Neuronal stem cell (in vitro differentiated cells): Measurements from ENCODE around the gene PKP4.

Experiments
- DNase-seq: peaks from one replicate; pipeline ENCODE4 v3.0.0-alpha.2; 2013; ENCODE audit warnings: low spot score
- H2AFZ ChIP-seq: one replicate; pipeline ENCODE4 v1.6.1; 2013; ENCODE audit warnings: mild to moderate bottlenecking, low read length, inconsistent platforms
- H2AK5ac ChIP-seq: 2 replicates; pipeline ENCODE4 v1.6.1; 2013; ENCODE audit warnings: low read depth, mild to moderate bottlenecking, inconsistent platforms, low read length, moderate library complexity, mixed read lengths
- H2BK120ac ChIP-seq: 2 replicates; pipeline ENCODE4 v1.6.1; 2013; ENCODE audit warnings: low read depth, mild to moderate bottlenecking, inconsistent platforms, low read length, moderate library complexity, mixed read lengths
- H2BK12ac ChIP-seq: one replicate; pipeline ENCODE4 v1.6.1; 2013; ENCODE audit warnings: low read length, inconsistent platforms
- H2BK15ac ChIP-seq: 2 replicates; pipeline ENCODE4 v1.6.1; 2013; ENCODE audit warnings: mild to moderate bottlenecking, low read length, inconsistent platforms, mixed read lengths
- H2BK5ac ChIP-seq: one replicate; pipeline ENCODE4 v1.6.1; 2013; ENCODE audit warnings: inconsistent platforms, mild to moderate bottlenecking, low read length, moderate library complexity
- H3K14ac ChIP-seq: one replicate; pipeline ENCODE4 v1.6.1; 2013; ENCODE audit warnings: low read length, inconsistent platforms
- H3K18ac ChIP-seq: 2 replicates; pipeline ENCODE4 v1.6.1; 2013; ENCODE audit warnings: low read length, inconsistent platforms
- H3K23ac ChIP-seq: 2 replicates; pipeline ENCODE4 v1.6.1; 2013; ENCODE audit warnings: low read depth, mild to moderate bottlenecking, mixed read lengths, low read length, inconsistent platforms; ENCODE audit not compliant: poor library complexity
- H3K27ac ChIP-seq: replicated peaks from 3 replicates; pipeline ENCODE4 v1.5.1; 2013; ENCODE audit warnings: low read length, inconsistent platforms
- H3K27me3 ChIP-seq, 3 experiments: 2 replicates each; pipeline ENCODE4 v1.6.1; 2013; ENCODE audit warnings: low read length in 3 of 3, mild to moderate bottlenecking in 2 of 3, inconsistent platforms in 1 of 3, low read depth in 1 of 3, mixed read lengths in 1 of 3, moderate library complexity in 1 of 3; ENCODE audit not compliant: control insufficient read depth in 3 of 3, insufficient read depth in 3 of 3
- H3K36me3 ChIP-seq, 2 donors: replicated peaks in 1 of 2; 2 replicates each; pipeline ENCODE4 v1.6.1; 2013; ENCODE audit warnings: low read length in 2 of 2; ENCODE audit not compliant: control insufficient read depth in 2 of 2, insufficient read depth in 2 of 2
- H3K4ac ChIP-seq: 2 replicates; pipeline ENCODE4 v1.6.1; 2013; ENCODE audit warnings: inconsistent platforms, mild to moderate bottlenecking, low read length, moderate library complexity
- H3K4me1 ChIP-seq, 2 donors: 1 replicate in 1 of 2; 2 replicates in 1 of 2; pipeline ENCODE4 v1.6.1; 2013; ENCODE audit warnings: low read length in 2 of 2, low read depth in 1 of 2; ENCODE audit not compliant: control insufficient read depth in 2 of 2, insufficient read depth in 1 of 2
- H3K4me2 ChIP-seq: one replicate; pipeline ENCODE4 v1.6.1; 2013; ENCODE audit warnings: mild to moderate bottlenecking, low read length, inconsistent platforms; ENCODE audit not compliant: insufficient read depth, poor library complexity, severe bottlenecking
- H3K4me3 ChIP-seq, 2 donors: 2 replicates each; pipeline ENCODE4 v1.5.1; 2013; ENCODE audit warnings: low read length in 2 of 2, mild to moderate bottlenecking in 2 of 2, inconsistent platforms in 1 of 2, moderate library complexity in 1 of 2
- H3K79me1 ChIP-seq: one replicate; pipeline ENCODE4 v1.6.1; 2013; ENCODE audit warnings: low read depth, mild to moderate bottlenecking, inconsistent platforms, low read length, moderate library complexity
- H3K9ac ChIP-seq: one replicate; pipeline ENCODE4 v1.6.1; 2013; ENCODE audit warnings: mild to moderate bottlenecking, low read depth, low read length, inconsistent platforms; ENCODE audit not compliant: poor library complexity
- H3K9me3 ChIP-seq, 2 donors: replicated peaks in 1 of 2; 2 replicates each; pipeline versions ENCODE3 to v1.6.1; 2013; ENCODE audit warnings: low read length in 2 of 2, mild to moderate bottlenecking in 2 of 2, inconsistent platforms in 1 of 2, low read depth in 1 of 2, mixed read lengths in 1 of 2, moderate library complexity in 1 of 2; ENCODE audit not compliant: control insufficient read depth in 2 of 2, insufficient read depth in 1 of 2
- H4K8ac ChIP-seq: one replicate; pipeline ENCODE4 v1.6.1; 2013; ENCODE audit warnings: low read depth, mild to moderate bottlenecking, inconsistent platforms, low read length, moderate library complexity
- H4K91ac ChIP-seq: one replicate; pipeline ENCODE4 v1.6.1; 2013; ENCODE audit warnings: low read length, low read depth, mild to moderate bottlenecking, inconsistent platforms; ENCODE audit not compliant: poor library complexity
- WGBS, 2 donors: extraction: QIAGEN DNeasy Blood & Tissue Kit; methylation state at CpG; one replicate each; pipeline ENCODE4 v1.1.7; 2013; ENCODE audit warnings: missing lambda C conversion rate in 2 of 2, mixed read lengths in 1 of 2; ENCODE audit not compliant: insufficient read length in 2 of 2, insufficient replicate concordance in 1 of 2; ENCODE audit errors: extremely low coverage in 2 of 2; 5-methylcytosine and 5-hydroxymethylcytosine counted together

Gene PKP4

GRCh38 chr2:158457092-158457825 lies 507 bp downstream of the PKP4 start:
- Histone ChIP-seq H3K4ac (no peak overlapping the region), H3K18ac (peak overlapping the region; percentile 99)
- no CpG with 5 or more reads among the region's 84 CpGs for WGBS, 2 donors

GRCh38 chr2:158457826-158458616 lies 1.3 kb downstream of the PKP4 start:
- H2BK120ac ChIP-seq: peak overlapping the region; percentile 96
- DNase-seq: peak; percentile 83
- peak overlapping the region; percentile 52 for H4K8ac ChIP-seq
- H3K18ac ChIP-seq: peak overlapping the region; percentile 99
- peak overlapping the region; percentile 97 for H3K27ac ChIP-seq
- peak overlapping the region; percentile 99 for H2AFZ ChIP-seq
- H2BK15ac ChIP-seq: peak overlapping the region; percentile 96
- H3K9ac ChIP-seq: peak overlapping the region; percentile 94
- H2BK5ac ChIP-seq: peak overlapping the region; percentile 99
- H4K91ac ChIP-seq: no peak overlapping the region
- H3K4me2 ChIP-seq: peak overlapping the region; percentile 63
- H3K14ac ChIP-seq: peak overlapping the region; percentile 49
- peak overlapping the region; percentile 85 to 96 for H3K4me3 ChIP-seq
- H3K79me1 ChIP-seq: no peaks in the 10 kb centered on the region
- H3K9me3 ChIP-seq: no peaks in the 10 kb centered on the region
- H3K27me3 ChIP-seq: peaks cover 0 to 11% (median 0%) of the 10 kb centered on the region in 3 experiments
- H3K4ac ChIP-seq: peak overlapping the region; percentile 66
- peak overlapping the region; percentile 19 for H2AK5ac ChIP-seq
- no CpG with 5 or more reads among the region's 61 CpGs for WGBS, 2 donors
- H3K36me3 ChIP-seq: no peaks in the 10 kb centered on the region
- peaks cover 10 to 18% of the 10 kb centered on the region in 2 donors for H3K4me1 ChIP-seq
- H3K23ac ChIP-seq: peak overlapping the region; percentile 98
- H2BK12ac ChIP-seq: peak overlapping the region; percentile 63

More at GRCh38 chr2:158457092-158457825, 507 bp downstream of the PKP4 start:
- Histone ChIP-seq H2BK5ac (peak overlapping the region; percentile 99), H3K79me1 (no peaks in the 10 kb centered on the region), H2AFZ (peak overlapping the region; percentile 99), H3K4me2 (peak overlapping the region; percentile 63), H3K14ac (peak overlapping the region; percentile 49), H2BK12ac (peak overlapping the region; percentile 63), H3K36me3 (no peaks in the 10 kb centered on the region), H4K91ac (no peak overlapping the region), H2AK5ac (peak overlapping the region; percentile 19), H3K27me3 (peaks cover 0 to 17% (median 0%) of the 10 kb centered on the region in 3 experiments), H3K23ac (peak overlapping the region; percentile 98), H3K9me3 (no peaks in the 10 kb centered on the region), H3K4me1 (peaks cover 8 to 18% of the 10 kb centered on the region in 2 donors), H2BK15ac (peak overlapping the region; percentile 96), H4K8ac (peak overlapping the region; percentile 52), H2BK120ac (peak overlapping the region; percentile 96), H3K9ac (peak overlapping the region; percentile 94), H3K4me3 (peak overlapping the region; percentile 85 to 96), H3K27ac (peak overlapping the region; percentile 97)
- peak; percentile 61 for DNase-seq

- peak overlapping the region; percentile 99 for H2AFZ ChIP-seq
- no peaks in the 10 kb centered on the region for H3K9me3 ChIP-seq
- H2BK5ac ChIP-seq: no peak overlapping the region
- H3K18ac ChIP-seq: no peak overlapping the region
- H3K9ac ChIP-seq: no peak overlapping the region
- H3K4me1 ChIP-seq: peaks cover 10 to 18% of the 10 kb centered on the region in 2 donors
- no peak overlapping the region for H4K8ac ChIP-seq
- H3K27me3 ChIP-seq: peaks cover 0 to 9% (median 0%) of the 10 kb centered on the region in 3 experiments
- H3K4me3 ChIP-seq: peak overlapping the region; percentile 85 to 96
- H3K14ac ChIP-seq: no peak overlapping the region
- H3K36me3 ChIP-seq: no peaks in the 10 kb centered on the region
- H2AK5ac ChIP-seq: no peak overlapping the region
- no peak overlapping the region for H4K91ac ChIP-seq
- H2BK120ac ChIP-seq: no peak overlapping the region
- no peak overlapping the region for H3K23ac ChIP-seq
- H2BK15ac ChIP-seq: no peak overlapping the region
- WGBS, 2 donors: no CpG with 5 or more reads among the region's 9 CpGs
- H3K4me2 ChIP-seq: peak overlapping the region; percentile 63
- H2BK12ac ChIP-seq: no peak overlapping the region
- peak overlapping the region; percentile 97 for H3K27ac ChIP-seq
- no peak for DNase-seq
- no peak overlapping the region for H3K4ac ChIP-seq
- H3K79me1 ChIP-seq: no peaks in the 10 kb centered on the region
Observed at GRCh38 chr2:158458617-158458920, 1.8 kb downstream of the PKP4 start.
